Ovary (tissue), 9 donors: ENCODE measurements around the gene ATN1. TPM values are rescaled to one million over a fixed set of nuclear protein-coding genes. Genes with fewer than 3 reads are reported as not detected.
A peak's percentile ranks its signal among the peaks of the same experiment; 100 is the strongest.

ENCODE experiments used
- DNase-seq, 5 donors: peaks; one replicate each; pipeline ENCODE4 v3.0.0-alpha.2; 2019 to 2020
- H3K27ac ChIP-seq, 2 donors: fragments of 200-600 bp; one replicate each; pipeline versions ENCODE4 v1.5.1 to v1.8.0; 2019 to 2022
- H3K27me3 ChIP-seq: fragments of 200-600 bp; one replicate; pipeline ENCODE4 v1.8.0; 2022
- H3K36me3 ChIP-seq: fragments of 200-600 bp; sonication (generic); one replicate; pipeline ENCODE4 v1.5.1; 2019
- H3K4me1 ChIP-seq: one replicate; pipeline ENCODE4 v1.8.1; 2013; ENCODE audit warnings: mild to moderate bottlenecking, moderate library complexity; ENCODE audit not compliant: insufficient read depth
- H3K4me3 ChIP-seq: fragments of 200-600 bp; sonication (generic); one replicate; pipeline ENCODE4 v1.5.1; 2017
- H3K9me3 ChIP-seq, 2 donors: fragments of 200-600 bp in 1 of 2; sonication (generic) in 1 of 2; one replicate each; pipeline versions ENCODE4 v1.5.1 to v1.8.1; 2013 to 2019; ENCODE audit warnings: mild to moderate bottlenecking in 1 of 2, moderate library complexity in 1 of 2
- EP300 ChIP-seq: sonication (generic); formaldehyde crosslinking; IDR thresholded peaks from one replicate; pipeline ENCODE4 v1.6.1; 2017; ENCODE audit warnings: antibody characterized with exemption
- POLR2A ChIP-seq: fragments of 450-650 bp; IDR thresholded peaks from one replicate; pipeline ENCODE4 v1.6.1; 2017; ENCODE audit warnings: antibody characterized with exemption, mild to moderate bottlenecking, moderate library complexity
- WGBS, 3 donors: extraction: QIAGEN DNeasy Blood & Tissue Kit in 1 of 3; methylation state at CpG; one replicate each; pipeline versions ENCODE4 v1.1.5 to v1.1.7; 2013 to 2017; 5-methylcytosine and 5-hydroxymethylcytosine counted together
- intact Hi-C, 4 donors: fragments of 100-400 bp; cut with DNase I; formaldehyde crosslinking; loops; one replicate each; pipeline versions ENCODE4 v1.11.0 to v1.15.1; 2022 to 2023
- polyA plus RNA-seq, 2 donors: library from polyadenylated mRNA; stranded (reverse); fragments of 200-250 nt in 1 of 2; fragments of 350-450 nt in 1 of 2; fragmentation: Illumina TruSeq in 1 of 2; extraction: RNeasy Lipid Tissue Mini Kit (QIAGEN cat#74804) in 1 of 2; gene quantifications; one replicate each; pipeline ENCODE4 v1.2.3, GENCODE V29; 2013 to 2014
- total RNA-seq, 7 donors: library from RNA; depleted of rRNA in 2 of 7; stranded (reverse); fragments of >200 nt in 2 of 7; fragmentation: NEBNext Ultra II Directional in 3 of 7; extraction: Animal tissue kit (Norgen Biotek cat#: 25700) in 3 of 7; gene quantifications; one replicate each; pipeline versions ENCODE4 v1.1.0 to v1.2.4, GENCODE V29; 2016 to 2023
- TF ChIP-seq, protein P1 (sequence below), 3 donors: fragments of 450-650 bp in 2 of 3; fragments of 200-600 bp in 1 of 3; IDR thresholded peaks; one replicate each; pipeline versions ENCODE4 v1.5.1 to v1.8.0; 2016 to 2022; ENCODE audit warnings: antibody characterized with exemption in 3 of 3, mild to moderate bottlenecking in 1 of 3
- donor health status: DM: no; HTN: no; CAD: no; lungs with moderate emphysema.
- donor health status: DM: no; HTN: no; CAD: no.
- donor health status: Bipolar disorder and iron deficiency.
- donor health status: DM: yes; HTN: yes; CAD: no.
- donor health status: DM: no; HTN: no; CAD: no.
- donor health status: DM: yes; HTN: yes; CAD: no.

The ATN1 gene
- total and polyA plus RNA-seq, 9 donors = 41.6 to 324 (median 197) TPM

- TF ChIP-seq, protein P1, sequence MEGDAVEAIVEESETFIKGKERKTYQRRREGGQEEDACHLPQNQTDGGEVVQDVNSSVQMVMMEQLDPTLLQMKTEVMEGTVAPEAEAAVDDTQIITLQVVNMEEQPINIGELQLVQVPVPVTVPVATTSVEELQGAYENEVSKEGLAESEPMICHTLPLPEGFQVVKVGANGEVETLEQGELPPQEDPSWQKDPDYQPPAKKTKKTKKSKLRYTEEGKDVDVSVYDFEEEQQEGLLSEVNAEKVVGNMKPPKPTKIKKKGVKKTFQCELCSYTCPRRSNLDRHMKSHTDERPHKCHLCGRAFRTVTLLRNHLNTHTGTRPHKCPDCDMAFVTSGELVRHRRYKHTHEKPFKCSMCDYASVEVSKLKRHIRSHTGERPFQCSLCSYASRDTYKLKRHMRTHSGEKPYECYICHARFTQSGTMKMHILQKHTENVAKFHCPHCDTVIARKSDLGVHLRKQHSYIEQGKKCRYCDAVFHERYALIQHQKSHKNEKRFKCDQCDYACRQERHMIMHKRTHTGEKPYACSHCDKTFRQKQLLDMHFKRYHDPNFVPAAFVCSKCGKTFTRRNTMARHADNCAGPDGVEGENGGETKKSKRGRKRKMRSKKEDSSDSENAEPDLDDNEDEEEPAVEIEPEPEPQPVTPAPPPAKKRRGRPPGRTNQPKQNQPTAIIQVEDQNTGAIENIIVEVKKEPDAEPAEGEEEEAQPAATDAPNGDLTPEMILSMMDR (IDR thresholded peaks at IDR 0.05) = peak in 1 of 3 donors; percentile 12
- TF ChIP-seq POLR2A (no peak), EP300 (no peak)
- Histone ChIP-seq H3K36me3 (no peaks in the 10 kb centered on the region), H3K27me3 (no peaks in the 10 kb centered on the region), H3K9me3 (no peaks in the 10 kb centered on the region), H3K27ac (peak overlapping the region; percentile 83 to 93), H3K4me3 (peak overlapping the region; percentile 53), H3K4me1 (peaks cover 14% of the 10 kb centered on the region)
- intact Hi-C loops = no loop called here
- WGBS, 3 donors = 20 to 30% (median 28%) methylated on average over 29 to 36 of the region's 36 CpGs
- DNase-seq = peak; percentile 63 to 77 (median 71)
Measured at GRCh38 chr12:6936636-6937480, 9.1 kb downstream of the ATN1 start.

DNA sequence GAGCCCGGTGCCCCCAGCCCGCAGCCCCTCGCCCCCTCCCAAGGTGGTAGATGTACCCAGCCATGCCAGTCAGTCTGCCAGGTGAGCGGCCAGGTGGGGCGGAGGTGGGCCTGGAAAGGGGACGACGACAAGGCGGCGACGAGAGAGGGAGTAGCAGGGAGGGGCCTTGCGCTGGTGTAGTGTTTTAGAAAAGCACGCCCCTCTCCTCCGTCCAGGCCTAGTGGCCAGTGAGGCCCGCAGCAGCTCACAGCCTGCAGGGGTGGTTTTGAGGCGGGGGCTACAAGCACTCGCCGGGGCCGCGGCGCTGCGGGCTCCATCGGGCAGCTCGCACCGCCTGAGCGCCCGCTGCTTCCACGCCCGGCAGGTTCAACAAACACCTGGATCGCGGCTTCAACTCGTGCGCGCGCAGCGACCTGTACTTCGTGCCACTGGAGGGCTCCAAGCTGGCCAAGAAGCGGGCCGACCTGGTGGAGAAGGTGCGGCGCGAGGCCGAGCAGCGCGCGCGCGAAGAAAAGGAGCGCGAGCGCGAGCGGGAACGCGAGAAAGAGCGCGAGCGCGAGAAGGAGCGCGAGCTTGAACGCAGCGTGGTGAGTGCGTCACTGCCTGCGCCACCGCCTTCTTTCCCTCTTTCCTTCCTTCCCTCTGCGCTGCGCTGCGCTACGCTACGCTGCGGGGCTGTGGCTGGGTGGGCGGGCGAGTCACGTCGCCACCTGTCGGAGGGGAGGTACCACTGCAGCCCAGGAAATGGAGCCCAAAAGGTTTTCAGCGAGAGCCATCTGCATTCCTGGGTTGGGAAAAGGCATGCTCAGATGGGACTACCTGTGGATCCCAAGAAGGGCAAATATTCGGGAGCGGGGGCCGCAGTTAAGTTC is 10.0 kb downstream of the ATN1 start:
- no peaks in the 10 kb centered on the region for H3K27me3 ChIP-seq
- TF ChIP-seq, protein P1 (IDR thresholded peaks at IDR 0.05) = peak; percentile 95 to 97 (median 97)
- TF ChIP-seq POLR2A (peak; percentile 52), EP300 (no peak)
- H3K4me1 ChIP-seq = peaks cover 14% of the 10 kb centered on the region
- DNase-seq = peak; percentile 89 to 94 (median 93)
- intact Hi-C loops = no loop called here
- peak overlapping the region; percentile 83 to 93 for H3K27ac ChIP-seq
- WGBS, 3 donors = 1% methylated on average over 65 to 80 of the region's 80 CpGs
- H3K36me3 ChIP-seq = no peaks in the 10 kb centered on the region
- no peaks in the 10 kb centered on the region for H3K9me3 ChIP-seq
- H3K4me3 ChIP-seq = peak overlapping the region; percentile 53

DNA sequence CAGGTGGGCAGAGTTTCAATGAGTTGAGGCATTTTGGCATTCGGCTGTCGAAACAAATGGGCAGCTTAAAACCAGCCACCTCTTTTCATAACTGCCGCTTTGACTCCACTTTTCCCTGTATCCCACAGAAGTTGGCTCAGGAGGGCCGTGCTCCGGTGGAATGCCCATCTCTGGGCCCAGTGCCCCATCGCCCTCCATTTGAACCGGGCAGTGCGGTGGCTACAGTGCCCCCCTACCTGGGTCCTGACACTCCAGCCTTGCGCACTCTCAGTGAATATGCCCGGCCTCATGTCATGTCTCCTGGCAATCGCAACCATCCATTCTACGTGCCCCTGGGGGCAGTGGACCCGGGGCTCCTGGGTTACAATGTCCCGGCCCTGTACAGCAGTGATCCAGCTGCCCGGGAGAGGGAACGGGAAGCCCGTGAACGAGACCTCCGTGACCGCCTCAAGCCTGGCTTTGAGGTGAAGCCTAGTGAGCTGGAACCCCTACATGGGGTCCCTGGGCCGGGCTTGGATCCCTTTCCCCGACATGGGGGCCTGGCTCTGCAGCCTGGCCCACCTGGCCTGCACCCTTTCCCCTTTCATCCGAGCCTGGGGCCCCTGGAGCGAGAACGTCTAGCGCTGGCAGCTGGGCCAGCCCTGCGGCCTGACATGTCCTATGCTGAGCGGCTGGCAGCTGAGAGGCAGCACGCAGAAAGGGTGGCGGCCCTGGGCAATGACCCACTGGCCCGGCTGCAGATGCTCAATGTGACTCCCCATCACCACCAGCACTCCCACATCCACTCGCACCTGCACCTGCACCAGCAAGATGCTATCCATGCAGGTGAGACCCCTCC is 10.8 kb downstream of the ATN1 start:
- intact Hi-C loops = no loop called here
- 66 to 76% (median 71%) methylated on average over 30 to 32 of the region's 32 CpGs for WGBS, 3 donors
- Histone ChIP-seq H3K4me1 (peaks cover 17% of the 10 kb centered on the region), H3K27me3 (no peaks in the 10 kb centered on the region), H3K4me3 (peak overlapping the region; percentile 53), H3K36me3 (no peaks in the 10 kb centered on the region), H3K27ac (peak overlapping the region in 1 of 2 donors; percentile 93), H3K9me3 (no peaks in the 10 kb centered on the region)
- DNase-seq = peak; percentile 43 to 67 (median 65)
- TF ChIP-seq, protein P1 (IDR thresholded peaks at IDR 0.05) = peak in 1 of 3 donors; percentile 13
- no peak for TF ChIP-seq POLR2A
- TF ChIP-seq EP300 = no peak

- no peaks in the 10 kb centered on the region for H3K36me3 ChIP-seq
- intact Hi-C loops = no loop called here
- 63 to 66% (median 64%) methylated on average over 2 of the region's 2 CpGs for WGBS, 3 donors
Measured at GRCh38 chr12:6939191-6939540, 11.4 kb downstream of the ATN1 start.

More at GRCh38 chr12:6939191-6939540, 11.4 kb downstream of the ATN1 start:
- no peak for DNase-seq
- TF ChIP-seq POLR2A (no peak), EP300 (no peak)
- TF ChIP-seq, protein P1 (IDR thresholded peaks at IDR 0.05) = no peak
- H3K27me3 ChIP-seq = no peaks in the 10 kb centered on the region
- peaks cover 13% of the 10 kb centered on the region for H3K4me1 ChIP-seq
- H3K27ac ChIP-seq = peak overlapping the region in 1 of 2 donors; percentile 93
- no peak overlapping the region for H3K4me3 ChIP-seq
- H3K9me3 ChIP-seq = no peaks in the 10 kb centered on the region
